DOHH2 (cell line): ENCODE measurements around the gene RPS27L.
"Not testable (repeated sequence)": the region's sequence is repeated elsewhere in the genome, so short reads cannot be mapped to it uniquely, and the experiment has no call there.

Experiments
- EZH2phosphoT487 ChIP-seq: fragments of 200-600 bp; sonication (generic); IDR thresholded peaks from 2 replicates; pipeline ENCODE4 v1.6.1; 2017; ENCODE audit warnings: borderline replicate concordance, mild to moderate bottlenecking, antibody characterized with exemption, low read length, moderate library complexity, mixed read lengths
- TF ChIP-seq, protein P1 (sequence below): fragments of 200-600 bp; sonication (generic); IDR thresholded peaks from one replicate; pipeline ENCODE4 v1.5.1; 2014; ENCODE audit warnings: antibody characterized with exemption, mild to moderate bottlenecking, low read depth, low read length; ENCODE audit not compliant: poor library complexity, severe bottlenecking

- TF ChIP-seq, protein P1, sequence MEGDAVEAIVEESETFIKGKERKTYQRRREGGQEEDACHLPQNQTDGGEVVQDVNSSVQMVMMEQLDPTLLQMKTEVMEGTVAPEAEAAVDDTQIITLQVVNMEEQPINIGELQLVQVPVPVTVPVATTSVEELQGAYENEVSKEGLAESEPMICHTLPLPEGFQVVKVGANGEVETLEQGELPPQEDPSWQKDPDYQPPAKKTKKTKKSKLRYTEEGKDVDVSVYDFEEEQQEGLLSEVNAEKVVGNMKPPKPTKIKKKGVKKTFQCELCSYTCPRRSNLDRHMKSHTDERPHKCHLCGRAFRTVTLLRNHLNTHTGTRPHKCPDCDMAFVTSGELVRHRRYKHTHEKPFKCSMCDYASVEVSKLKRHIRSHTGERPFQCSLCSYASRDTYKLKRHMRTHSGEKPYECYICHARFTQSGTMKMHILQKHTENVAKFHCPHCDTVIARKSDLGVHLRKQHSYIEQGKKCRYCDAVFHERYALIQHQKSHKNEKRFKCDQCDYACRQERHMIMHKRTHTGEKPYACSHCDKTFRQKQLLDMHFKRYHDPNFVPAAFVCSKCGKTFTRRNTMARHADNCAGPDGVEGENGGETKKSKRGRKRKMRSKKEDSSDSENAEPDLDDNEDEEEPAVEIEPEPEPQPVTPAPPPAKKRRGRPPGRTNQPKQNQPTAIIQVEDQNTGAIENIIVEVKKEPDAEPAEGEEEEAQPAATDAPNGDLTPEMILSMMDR: not testable (repeated sequence)
- not testable (repeated sequence) for TF ChIP-seq EZH2phosphoT487
Measured at GRCh38 chr15:63105354-63105753, 51.9 kb downstream of the RPS27L start.
